ENCODE measurements around the gene CDC25B. TPM values are rescaled to one million over a fixed set of nuclear protein-coding genes. Genes with fewer than 3 reads are reported as not detected.

CDC25B gene
- total and polyA plus RNA-seq, 2 of the 13 experiments (the other 11 are each of a cell fraction or from before 2014, with no cell fraction given), result 14.5 to 19.4 TPM

GRCh38 chr20:3796477-3797225, 541 bp downstream of the CDC25B start (continued):
- TF ChIP-seq UBTF (CRISPR knock-in tag; IDR thresholded peaks at IDR 0.05) (peak; percentile 53; the same call in 1 of the 2 replicates), NFE2 (CRISPR knock-in tag; IDR thresholded peaks at IDR 0.05) (no peak), PITX1 (CRISPR knock-in tag; IDR thresholded peaks at IDR 0.05) (peak; percentile 58; the same call in 1 of the 2 replicates), E2F1 (CRISPR knock-in tag; IDR thresholded peaks at IDR 0.05) (no peak), ZNF350 (CRISPR knock-in tag; IDR thresholded peaks at IDR 0.05; ENCODE audit: borderline replicate concordance, low read depth) (no peak), ZNF598 (CRISPR knock-in tag; IDR thresholded peaks at IDR 0.05; ENCODE audit: borderline replicate concordance) (no peak), MAX (IDR thresholded peaks at IDR 0.05) (no peak), KDM5A (IDR thresholded peaks at IDR 0.05; ENCODE audit: borderline replicate concordance, low read length) (peak; percentile 63; the same call in 1 of the 2 replicates), ZFP90 (CRISPR knock-in tag; IDR thresholded peaks at IDR 0.05; ENCODE audit: borderline replicate concordance) (no peak), TRIM22 (IDR thresholded peaks at IDR 0.05) (no peak), ZNF253 (CRISPR knock-in tag; IDR thresholded peaks at IDR 0.05; ENCODE audit: borderline replicate concordance) (no peak), ZBTB4 (CRISPR knock-in tag; IDR thresholded peaks at IDR 0.05; ENCODE audit: borderline replicate concordance) (no peak), U2AF1 (optimal IDR thresholded peaks at IDR 0.05; ENCODE audit: low read depth, low read length) (no peak), MBNL3 (CRISPR knock-in tag; conservative IDR thresholded peaks at IDR 0.05) (no peak), ZNF446 (CRISPR knock-in tag; IDR thresholded peaks at IDR 0.05) (0 out of 2 replicates have a peak, but pooled peaks have one; percentile 1), NCOA5 (CRISPR knock-in tag; IDR thresholded peaks at IDR 0.05) (no peak), MZF1 (CRISPR knock-in tag; IDR thresholded peaks at IDR 0.05; ENCODE audit: borderline replicate concordance) (no peak), GMEB1 (CRISPR knock-in tag; IDR thresholded peaks at IDR 0.05; ENCODE audit: borderline replicate concordance) (no peak)

Data from HepG2 (cell line).